ENCODE results near the gene ABCA4. TPM values are rescaled to one million over a fixed set of nuclear protein-coding genes. Genes with fewer than 3 reads are reported as not detected.

The ABCA4 gene
- total and polyA plus RNA-seq, 2 of the 8 experiments (the other 6 are each of a cell fraction or from before 2014, with no cell fraction given), result 0.06 TPM; not detected in 1

- no peaks in the 10 kb centered on the region for H3K36me3 ChIP-seq (ENCODE audit: control insufficient read depth in 2 of 4, insufficient read depth in 4 of 4, low read length in 3 of 4)
- no peak overlapping the region for H2AK5ac ChIP-seq (ENCODE audit: low read depth, low read length)
- no peak overlapping the region for H3K9ac ChIP-seq (replicated peaks in 1 of 4; ENCODE audit: extremely low read depth in 1 of 4, low read depth in 3 of 4, low read length in 3 of 4)
These were observed 114.3 kb downstream of the ABCA4 start for GRCh38 chr1:94006604-94007003.

More at GRCh38 chr1:94006604-94007003, 114.3 kb downstream of the ABCA4 start:
- no peaks in the 10 kb centered on the region for H3K23me2 ChIP-seq (ENCODE audit: low read depth, low read length)
- H4K20me1 ChIP-seq (replicated peaks in 1 of 2; ENCODE audit: control insufficient read depth in 1 of 2, insufficient read depth in 2 of 2, low read length in 2 of 2), result no peaks in the 10 kb centered on the region
- no peaks in the 10 kb centered on the region for H3K9me3 ChIP-seq (ENCODE audit: insufficient read depth in 2 of 2, low read depth in 1 of 2, low read length in 1 of 2)
- TF ChIP-seq TAF1 (IDR thresholded peaks at IDR 0.05; ENCODE audit: low read depth, low read length), result no peak
- no peak for TF ChIP-seq JUN (IDR thresholded peaks at IDR 0.05; ENCODE audit: low read depth, low read length)
- TF ChIP-seq NANOG (IDR thresholded peaks at IDR 0.05; ENCODE audit: insufficient read depth, low read depth, low read length, poor library complexity, severe bottlenecking), result no peak
- TF ChIP-seq RAD21 (IDR thresholded peaks at IDR 0.05 in 1 of 2, conservative IDR thresholded peaks at IDR 0.05 in 1 of 2; ENCODE audit: low read depth in 2 of 2, low read length in 2 of 2), result no peak
- TF ChIP-seq TAF7 (optimal IDR thresholded peaks at IDR 0.05; ENCODE audit: borderline replicate concordance, low read depth, low read length), result no peak
- TF ChIP-seq JUND (IDR thresholded peaks at IDR 0.05; ENCODE audit: low read length), result no peak
- no peak for TF ChIP-seq EP300 (IDR thresholded peaks at IDR 0.05; ENCODE audit: borderline replicate concordance in 1 of 2, low read depth in 2 of 2, low read length in 2 of 2)
- TF ChIP-seq KDM5A (IDR thresholded peaks at IDR 0.05; ENCODE audit: low read length), result no peak
- TF ChIP-seq RXRA (IDR thresholded peaks at IDR 0.05; ENCODE audit: insufficient read depth, low read depth, low read length), result no peak
- no peak for TF ChIP-seq KDM4A (IDR thresholded peaks at IDR 0.05; ENCODE audit: low read depth, low read length, severe bottlenecking)
- no peak for TF ChIP-seq SIRT6 (IDR thresholded peaks at IDR 0.05; ENCODE audit: low read length)
- H3K79me1 ChIP-seq (ENCODE audit: low read depth, low read length), result no peaks in the 10 kb centered on the region
- no peaks in the 10 kb centered on the region for H3K79me2 ChIP-seq (ENCODE audit: control insufficient read depth in 1 of 2, insufficient read depth in 2 of 2, low read length in 2 of 2)
- no peak overlapping the region for H3K4me2 ChIP-seq (ENCODE audit: insufficient read depth in 1 of 2, low read depth in 2 of 2, low read length in 2 of 2)
- ChIA-PET POLR2A (ENCODE audit: partially characterized antibody) (no interaction called here), CTCF (ENCODE audit: partially characterized antibody) (interaction anchor here (1.1 to 1.9 kb wide), 4 partner anchors 15 to 329 kb away, joined by 3 to 8 read pairs (median 4); no protein-coding TSS in a partner anchor)
- DNase-seq (ENCODE audit: low read depth in 1 of 2, low spot score in 2 of 2) (no peak), FAIRE-seq (no peak)
- no peak overlapping the region for H4K91ac ChIP-seq (replicated peaks; ENCODE audit: insufficient read length, low read length)
- H3K27me3 ChIP-seq (replicated peaks in 1 of 4; ENCODE audit: control insufficient read depth in 3 of 4, extremely low read depth in 1 of 4, insufficient read depth in 3 of 4, low read length in 3 of 4), result peaks cover 0 to 16% (median 6%) of the 10 kb centered on the region in 4 experiments; a peak in 3 of 7 replicates
- H3K4me1 ChIP-seq (replicated peaks in 1 of 4; ENCODE audit: control insufficient read depth in 3 of 4, insufficient read depth in 4 of 4, low read length in 3 of 4), result peaks cover 0 to 5% (median under 1%) of the 10 kb centered on the region in 4 experiments; a peak in 3 of 7 replicates
- H3K56ac ChIP-seq (replicated peaks; ENCODE audit: insufficient read length, low read depth, low read length), result no peak overlapping the region
- H3K27ac ChIP-seq (ENCODE audit: low read depth, low read length), result no peak overlapping the region
- H2BK120ac ChIP-seq (replicated peaks; ENCODE audit: low read depth, low read length), result no peak overlapping the region
- H3K18ac ChIP-seq (ENCODE audit: extremely low read depth, low read length), result no peak overlapping the region
- no peak overlapping the region for H3K14ac ChIP-seq (ENCODE audit: insufficient read length)
- WGBS, 2 experiments (ENCODE audit: extremely low coverage in 1 of 2, insufficient coverage in 1 of 2, insufficient read length in 1 of 2, insufficient replicate concordance in 2 of 2, low coverage in 1 of 2, low lambda C conversion rate in 2 of 2, missing lambda C conversion rate in 1 of 2), result 60% methylated on average over 2 of the region's 2 CpGs; no CpG with 5 or more reads in 1 of the 2 experiments
- H4K5ac ChIP-seq (ENCODE audit: insufficient read length, low read depth, low read length), result no peak overlapping the region
- H2AFZ ChIP-seq (ENCODE audit: low read length), result no peak overlapping the region
- no peak overlapping the region for H3K23ac ChIP-seq (ENCODE audit: insufficient read length)
- H3K4ac ChIP-seq (replicated peaks; ENCODE audit: insufficient read length, low read depth, low read length), result no peak overlapping the region
- no peak overlapping the region for H3K4me3 ChIP-seq (ENCODE audit: extremely low read depth in 1 of 4, insufficient read depth in 2 of 4, low read depth in 3 of 4, low read length in 4 of 4)
- no peak overlapping the region for H2BK15ac ChIP-seq (ENCODE audit: low read length)
- H2BK5ac ChIP-seq (ENCODE audit: low read depth, low read length), result no peak overlapping the region
- no peak overlapping the region for H2BK12ac ChIP-seq (ENCODE audit: low read depth, low read length)
- H4K8ac ChIP-seq (ENCODE audit: extremely low read depth, insufficient read depth, low read length), result no peak overlapping the region
- no peak overlapping the region for H2BK20ac ChIP-seq (ENCODE audit: low read length)
